Fibroblast of villous mesenchyme (primary cell): ENCODE data around the gene ASPA. TPM values are rescaled to one million over a fixed set of nuclear protein-coding genes. Genes with fewer than 3 reads are reported as not detected.
A peak's percentile ranks its signal among the peaks of the same experiment; 100 is the strongest.

ENCODE experiments used
- DNase-seq: peaks from one replicate; pipeline ENCODE4 v3.0.0-alpha.2; 2010; ENCODE audit warnings: low read depth
- H3K4me3 ChIP-seq: 2 replicates; pipeline ENCODE4 v1.5.1; 2011; ENCODE audit warnings: low read depth, mild to moderate bottlenecking, low read length
- CTCF ChIP-seq: IDR thresholded peaks from 2 replicates; pipeline ENCODE4 v1.5.1; 2012; ENCODE audit warnings: low read depth, mild to moderate bottlenecking, low read length; ENCODE audit not compliant: insufficient read depth
- total RNA-seq: library from RNA; depleted of rRNA; stranded (reverse); fragments of >200 nt; gene quantifications from 2 replicates; pipeline ENCODE4 v1.2.3, GENCODE V29; 2012

The ASPA gene
- total RNA-seq, 1 donor, result under 0.01 TPM

GRCh38 chr17:3469529-3469928, 6.3 kb upstream of the ASPA start:
- no peak for DNase-seq
- no peak for TF ChIP-seq CTCF

GRCh38 chr17:3471599-3471998, 4.2 kb upstream of the ASPA start, which contains the start of gene SPATA22:
Gene SPATA22, minus strand, starts transcription at chr17:3471819. Its CDS starts 2,494 bp downstream, at chr17:3469325.
- H3K4me3 ChIP-seq, result no peak within 1 kb of the TSS
- DNase-seq, result no peak
- no peak for TF ChIP-seq CTCF

More at GRCh38 chr17:3469529-3469928, 6.3 kb upstream of the ASPA start:
- no peak overlapping the region for H3K4me3 ChIP-seq

DNA sequence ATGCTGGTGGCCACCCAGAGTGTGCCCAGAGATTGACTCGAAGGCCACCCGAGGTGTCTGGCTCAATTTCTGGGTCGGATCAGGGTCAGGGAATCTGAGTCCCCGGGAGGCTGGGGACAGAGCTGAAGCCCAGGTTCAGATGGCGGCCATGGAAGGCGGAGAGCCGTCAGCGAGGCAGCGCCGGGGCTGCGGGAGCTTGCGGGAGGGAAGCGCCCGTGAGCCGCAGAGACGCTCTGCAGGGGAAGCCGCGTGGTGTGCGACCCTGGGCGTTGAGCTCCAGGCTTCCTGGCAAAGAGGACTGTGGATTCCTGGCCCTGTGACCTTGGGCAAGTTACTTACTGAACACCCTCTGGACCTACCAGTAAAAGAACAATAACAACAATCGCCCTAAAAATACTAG, 3.7 kb upstream of the ASPA start:
- TF ChIP-seq CTCF, result no peak
- DNase-seq, result no peak
- H3K4me3 ChIP-seq, result no peak overlapping the region

DNA sequence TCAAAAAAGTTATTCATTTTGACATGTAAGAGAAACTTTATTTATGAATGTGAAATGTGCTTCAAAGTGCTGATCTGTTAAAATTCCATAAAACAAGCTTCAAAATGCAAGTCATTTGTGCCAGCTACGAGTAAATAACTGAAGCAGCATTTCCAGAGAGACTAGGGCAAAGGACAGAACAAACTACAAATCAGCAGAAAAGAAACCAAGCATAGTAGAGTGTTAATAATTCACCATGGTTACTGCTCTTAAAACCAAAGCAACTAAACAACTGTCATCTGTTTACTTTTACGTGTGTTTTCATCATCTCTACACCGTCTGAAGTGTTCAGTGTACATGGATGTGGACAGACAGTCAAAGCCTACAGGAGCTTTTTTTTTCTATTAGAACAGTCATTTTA, 1.6 kb upstream of the ASPA start:
- TF ChIP-seq CTCF, result no peak
- H3K4me3 ChIP-seq, result no peak overlapping the region
- peak; percentile 68 for DNase-seq

DNA sequence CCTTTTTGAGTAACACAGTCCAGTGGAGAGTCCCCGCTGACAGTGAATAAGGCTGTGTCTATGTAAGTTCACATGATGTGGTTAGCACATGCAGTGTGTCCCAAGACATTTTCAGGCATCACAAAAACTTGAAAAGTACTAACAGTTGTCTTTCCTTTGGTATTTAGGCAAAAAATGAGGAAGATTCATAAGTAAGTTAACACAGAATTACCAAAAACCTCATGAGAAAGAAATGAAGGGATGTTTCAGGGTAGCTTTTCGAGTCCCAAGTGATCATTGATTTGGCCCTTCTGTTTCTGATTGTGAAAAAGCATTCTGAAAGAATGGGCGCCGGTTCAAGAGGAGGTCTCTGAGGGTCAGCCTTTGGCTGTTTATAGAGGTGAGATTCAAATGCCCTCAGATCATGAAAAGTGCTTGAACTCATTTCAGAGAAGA, 529 bp upstream of the ASPA start:
- DNase-seq, result no peak
- TF ChIP-seq CTCF, result no peak
- no peak overlapping the region for H3K4me3 ChIP-seq

DNA sequence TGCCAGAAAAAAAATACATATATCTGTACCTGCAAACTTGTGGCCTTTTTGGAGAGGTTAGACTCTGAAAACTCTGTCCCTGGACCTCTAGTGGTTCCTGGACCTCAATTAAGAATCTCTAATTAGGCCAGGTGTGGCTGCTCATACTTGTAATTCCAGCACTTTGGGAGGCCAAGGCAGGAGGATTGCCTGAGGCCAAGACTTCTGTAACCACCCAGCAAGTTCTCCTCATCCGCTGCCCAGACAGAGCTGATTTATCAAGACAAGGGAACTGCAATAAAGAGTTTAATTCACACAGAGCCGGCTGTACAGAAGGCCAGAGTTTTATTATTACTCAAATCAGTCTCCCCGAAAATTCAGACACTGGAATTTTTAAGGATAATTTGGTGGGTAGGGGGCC, 4.2 kb downstream of the ASPA start:
- DNase-seq, result no peak
- H3K4me3 ChIP-seq, result no peak overlapping the region
- TF ChIP-seq CTCF, result no peak

- no peak for TF ChIP-seq CTCF
- no peak for DNase-seq
- H3K4me3 ChIP-seq, result no peak overlapping the region
Observed at GRCh38 chr17:3482852-3483251, 7.1 kb downstream of the ASPA start.
